ENCODE results near the gene TNP2. TPM values are rescaled to one million over a fixed set of nuclear protein-coding genes. Genes with fewer than 3 reads are reported as not detected.

The TNP2 gene
- total and polyA plus RNA-seq, 2 donors (not counting 3 experiments of a cell fraction or from before 2014, with no cell fraction given): not detected

DNA sequence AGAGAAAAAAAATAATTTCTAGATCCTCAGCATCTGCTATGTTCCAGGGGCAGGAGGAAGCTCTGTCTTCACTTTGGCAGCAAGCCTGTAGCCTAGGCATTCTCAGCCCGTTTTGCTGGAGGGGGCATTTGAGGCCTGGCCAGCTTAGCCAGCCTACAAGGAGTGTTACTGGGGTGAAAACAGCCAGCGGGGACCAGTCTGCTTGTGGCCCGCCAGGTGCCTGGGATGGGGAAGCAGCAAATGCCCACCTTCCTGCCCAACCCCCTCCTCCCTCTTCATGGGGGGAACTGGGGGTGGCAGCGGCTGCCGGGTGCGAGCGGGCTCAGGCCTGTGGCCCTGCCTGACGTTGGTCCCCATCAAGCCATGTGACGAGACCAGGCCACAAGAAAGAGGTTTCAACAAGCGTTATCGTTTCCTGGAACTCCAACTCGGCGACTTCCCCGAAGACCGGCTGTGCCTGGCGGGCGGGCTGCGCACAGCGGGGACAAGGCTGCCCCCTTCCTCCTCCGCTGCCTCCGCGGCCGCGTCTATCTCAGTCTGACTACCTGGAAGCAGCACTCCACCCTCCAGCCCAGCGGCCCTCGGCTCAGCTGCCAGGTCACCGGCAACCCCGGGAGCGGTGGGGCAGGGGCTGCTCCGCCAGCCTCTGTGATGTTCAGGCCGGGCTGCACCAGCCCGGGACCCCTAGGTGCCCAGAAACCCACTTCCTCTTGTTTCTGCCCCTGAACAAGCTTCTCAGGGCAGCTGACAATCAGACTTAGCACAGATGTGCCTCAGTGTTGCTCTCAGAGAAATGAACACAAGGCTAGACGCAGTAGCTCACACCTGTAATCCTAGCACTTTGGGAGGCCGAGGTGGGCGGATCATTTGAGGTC lies 36.0 kb downstream of the TNP2 start:
- intact Hi-C loops (cut with micrococcal nuclease): no loop called here
- peak overlapping the region; percentile 85 for H2AFZ ChIP-seq (ENCODE audit: low read depth, low read length)

More for the DNA sequence above, 36.0 kb downstream of the TNP2 start:
- FAIRE-seq: no peak
- no TSS peak for BruUV-seq (replicated peaks)
- Histone ChIP-seq H4K20me1 (replicated peaks; ENCODE audit: control insufficient read depth, extremely low read depth, insufficient read depth, low read length) (no peaks in the 10 kb centered on the region), H3K27me3 (ENCODE audit: control insufficient read depth in 2 of 2, insufficient read depth in 2 of 2, low read length in 2 of 2) (no peaks in the 10 kb centered on the region), H3K4me3 (replicated peaks in 1 of 3; ENCODE audit: insufficient read depth in 1 of 3, low read depth in 1 of 3, low read length in 3 of 3) (no peak overlapping the region), H3K9ac (replicated peaks; ENCODE audit: extremely low read depth, insufficient read depth, low read length) (no peak overlapping the region), H3K79me2 (ENCODE audit: control insufficient read depth, insufficient read depth, low read length) (no peaks in the 10 kb centered on the region), H3K9me3 (replicated peaks; ENCODE audit: control insufficient read depth, insufficient read depth, low read length) (no peaks in the 10 kb centered on the region), H3K36me3 (ENCODE audit: control insufficient read depth in 2 of 2, extremely low read depth in 1 of 2, insufficient read depth in 2 of 2, low read length in 2 of 2) (no peaks in the 10 kb centered on the region), H3K9me1 (replicated peaks; ENCODE audit: control insufficient read depth, extremely low read depth, insufficient read depth, low read length) (no peaks in the 10 kb centered on the region), H3K4me2 (ENCODE audit: insufficient read depth, low read length) (no peak overlapping the region), H3K4me1 (ENCODE audit: control insufficient read depth, extremely low read depth, insufficient read depth, low read length) (no peaks in the 10 kb centered on the region), H3K27ac (ENCODE audit: insufficient read depth, low read depth, low read length) (no peak overlapping the region)
- POLR2A ChIA-PET: no interaction called here
- no peak for DNase-seq (ENCODE audit: low read depth, low spot score)
- no peak for TF ChIP-seq POLR2A (IDR thresholded peaks at IDR 0.05; ENCODE audit: low read depth, low read length)
- TF ChIP-seq, protein P1, sequence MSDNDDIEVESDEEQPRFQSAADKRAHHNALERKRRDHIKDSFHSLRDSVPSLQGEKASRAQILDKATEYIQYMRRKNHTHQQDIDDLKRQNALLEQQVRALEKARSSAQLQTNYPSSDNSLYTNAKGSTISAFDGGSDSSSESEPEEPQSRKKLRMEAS (IDR thresholded peaks at IDR 0.05; ENCODE audit: insufficient read depth, insufficient read length): no peak
- no peak for TF ChIP-seq POLR2AphosphoS5 (IDR thresholded peaks at IDR 0.05; ENCODE audit: insufficient read depth, low read depth, low read length)
- TF ChIP-seq JUN (IDR thresholded peaks at IDR 0.05; ENCODE audit: borderline replicate concordance, insufficient read depth, insufficient read length, low read depth): no peak
- no peak for TF ChIP-seq MYC (IDR thresholded peaks at IDR 0.05; ENCODE audit: low read depth, low read length)
- TF ChIP-seq, protein P2, sequence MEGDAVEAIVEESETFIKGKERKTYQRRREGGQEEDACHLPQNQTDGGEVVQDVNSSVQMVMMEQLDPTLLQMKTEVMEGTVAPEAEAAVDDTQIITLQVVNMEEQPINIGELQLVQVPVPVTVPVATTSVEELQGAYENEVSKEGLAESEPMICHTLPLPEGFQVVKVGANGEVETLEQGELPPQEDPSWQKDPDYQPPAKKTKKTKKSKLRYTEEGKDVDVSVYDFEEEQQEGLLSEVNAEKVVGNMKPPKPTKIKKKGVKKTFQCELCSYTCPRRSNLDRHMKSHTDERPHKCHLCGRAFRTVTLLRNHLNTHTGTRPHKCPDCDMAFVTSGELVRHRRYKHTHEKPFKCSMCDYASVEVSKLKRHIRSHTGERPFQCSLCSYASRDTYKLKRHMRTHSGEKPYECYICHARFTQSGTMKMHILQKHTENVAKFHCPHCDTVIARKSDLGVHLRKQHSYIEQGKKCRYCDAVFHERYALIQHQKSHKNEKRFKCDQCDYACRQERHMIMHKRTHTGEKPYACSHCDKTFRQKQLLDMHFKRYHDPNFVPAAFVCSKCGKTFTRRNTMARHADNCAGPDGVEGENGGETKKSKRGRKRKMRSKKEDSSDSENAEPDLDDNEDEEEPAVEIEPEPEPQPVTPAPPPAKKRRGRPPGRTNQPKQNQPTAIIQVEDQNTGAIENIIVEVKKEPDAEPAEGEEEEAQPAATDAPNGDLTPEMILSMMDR (IDR thresholded peaks at IDR 0.05; ENCODE audit: extremely low read depth in 1 of 2, insufficient read depth in 1 of 2, low read depth in 1 of 2, low read length in 2 of 2): no peak
- no peak for TF ChIP-seq GATA2 (IDR thresholded peaks at IDR 0.05; ENCODE audit: insufficient read depth, insufficient read length, low read depth, low read length)
- no peak for TF ChIP-seq FOS (IDR thresholded peaks at IDR 0.05; ENCODE audit: borderline replicate concordance, insufficient read depth, low read length)
- TF ChIP-seq EZH2 (IDR thresholded peaks at IDR 0.05; ENCODE audit: borderline replicate concordance, low read depth, low read length, severe bottlenecking): no peak
- CTCF ChIA-PET: no interaction called here
- dilution Hi-C loops (cut with MboI; ENCODE audit: extremely low pct_ligation_motif_present, low sequenced_read_pairs): no loop called here
